Smooth muscle cell (in vitro differentiated cells): ENCODE data around the gene SP7. TPM values are rescaled to one million over a fixed set of nuclear protein-coding genes. Genes with fewer than 3 reads are reported as not detected.

Source experiments
- DNase-seq: peaks from one replicate; lab custom pipeline; 2025; ENCODE audit not compliant: unreplicated experiment; lab: John Stamatoyannopoulos, UW
- H2AFZ ChIP-seq: fragments of 200-600 bp; sonication (generic); 2 replicates; pipeline ENCODE4 v1.6.0; 2016; ENCODE audit warnings: antibody characterized with exemption, low read depth, mild to moderate bottlenecking
- H3F3A ChIP-seq: fragments of 200-600 bp; sonication (generic); 2 replicates; pipeline ENCODE4 v1.6.0; 2017; ENCODE audit warnings: antibody characterized with exemption, low read depth
- H3K27ac ChIP-seq: fragments of 200-600 bp; sonication (generic); 2 replicates; pipeline ENCODE4 v1.5.1; 2016; ENCODE audit warnings: low read depth, mild to moderate bottlenecking
- H3K27me3 ChIP-seq: fragments of 200-600 bp; sonication (generic); 2 replicates; pipeline ENCODE4 v1.6.1; 2016; ENCODE audit warnings: low read depth, mild to moderate bottlenecking
- H3K36me3 ChIP-seq: fragments of 200-600 bp; sonication (generic); 2 replicates; pipeline ENCODE4 v1.5.1; 2016; ENCODE audit warnings: low read depth
- H3K4me1 ChIP-seq: fragments of 200-600 bp; sonication (generic); 2 replicates; pipeline ENCODE4 v1.5.1; 2016; ENCODE audit warnings: low read depth
- H3K4me2 ChIP-seq: fragments of 200-600 bp; sonication (generic); 2 replicates; pipeline ENCODE4 v1.6.0; 2016; ENCODE audit warnings: mild to moderate bottlenecking
- H3K4me3 ChIP-seq: fragments of 200-600 bp; sonication (generic); 2 replicates; pipeline ENCODE4 v1.5.1; 2016; ENCODE audit warnings: mild to moderate bottlenecking
- H3K79me2 ChIP-seq: fragments of 200-600 bp; sonication (generic); 2 replicates; pipeline ENCODE4 v1.6.0; 2016; ENCODE audit warnings: low read depth, mild to moderate bottlenecking
- H3K9ac ChIP-seq: fragments of 200-600 bp; sonication (generic); 2 replicates; pipeline ENCODE4 v1.6.0; 2016; ENCODE audit warnings: low read depth
- H3K9me3 ChIP-seq: fragments of 200-600 bp; sonication (generic); replicated peaks from 2 replicates; pipeline ENCODE4 v1.5.1; 2016; ENCODE audit warnings: low read depth
- H4K20me1 ChIP-seq: fragments of 200-600 bp; sonication (generic); 2 replicates; pipeline ENCODE4 v1.6.0; 2016; ENCODE audit warnings: low read depth
- WGBS: methylation state at CpG from one replicate; pipeline ENCODE4 v1.1.7; 2016; ENCODE audit warnings: low lambda C conversion rate; 5-methylcytosine and 5-hydroxymethylcytosine counted together
- polyA plus RNA-seq: library from polyadenylated mRNA; unstranded; fragments of >200 nt; fragmentation: Nextera tagmentation; extraction: Ambion mirVana; gene quantifications from 2 replicates; pipeline ENCODE4 v1.2.1, GENCODE V29; 2016
- total RNA-seq: library from RNA; depleted of rRNA; stranded (reverse); fragments of >200 nt; gene quantifications from 2 replicates; pipeline ENCODE4 v1.2.3, GENCODE V29; 2014
- TF ChIP-seq, protein P1 (sequence below): fragments of 200-600 bp; sonication (generic); IDR thresholded peaks from 2 replicates; pipeline ENCODE4 v1.5.1; 2017; ENCODE audit warnings: borderline replicate concordance, mild to moderate bottlenecking, antibody characterized with exemption; ENCODE audit not compliant: insufficient read depth, poor library complexity, severe bottlenecking

The SP7 gene
- total and polyA plus RNA-seq, 2 experiments from 2014 or later = 0.04 TPM; not detected in 1

DNA sequence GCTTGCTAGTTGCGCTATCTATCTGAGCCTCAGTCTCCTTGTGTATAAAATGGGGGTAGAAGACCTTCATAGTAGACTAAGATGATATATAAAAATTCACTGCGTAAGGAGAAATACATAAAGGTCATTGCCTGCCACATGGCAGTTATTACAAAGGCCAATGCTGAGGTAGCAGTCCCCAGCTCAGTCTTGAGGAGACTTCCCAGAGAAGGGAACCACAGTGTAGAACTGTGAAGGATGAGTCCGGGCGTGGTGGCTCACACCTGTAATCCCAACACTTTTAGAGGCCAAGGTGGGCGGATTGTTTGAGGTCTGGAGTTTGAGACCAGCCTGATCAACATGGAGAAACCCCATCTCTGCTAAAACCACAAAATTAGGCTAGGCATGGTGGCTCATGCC is 17.1 kb upstream of the SP7 start:
- TF ChIP-seq, protein P1, sequence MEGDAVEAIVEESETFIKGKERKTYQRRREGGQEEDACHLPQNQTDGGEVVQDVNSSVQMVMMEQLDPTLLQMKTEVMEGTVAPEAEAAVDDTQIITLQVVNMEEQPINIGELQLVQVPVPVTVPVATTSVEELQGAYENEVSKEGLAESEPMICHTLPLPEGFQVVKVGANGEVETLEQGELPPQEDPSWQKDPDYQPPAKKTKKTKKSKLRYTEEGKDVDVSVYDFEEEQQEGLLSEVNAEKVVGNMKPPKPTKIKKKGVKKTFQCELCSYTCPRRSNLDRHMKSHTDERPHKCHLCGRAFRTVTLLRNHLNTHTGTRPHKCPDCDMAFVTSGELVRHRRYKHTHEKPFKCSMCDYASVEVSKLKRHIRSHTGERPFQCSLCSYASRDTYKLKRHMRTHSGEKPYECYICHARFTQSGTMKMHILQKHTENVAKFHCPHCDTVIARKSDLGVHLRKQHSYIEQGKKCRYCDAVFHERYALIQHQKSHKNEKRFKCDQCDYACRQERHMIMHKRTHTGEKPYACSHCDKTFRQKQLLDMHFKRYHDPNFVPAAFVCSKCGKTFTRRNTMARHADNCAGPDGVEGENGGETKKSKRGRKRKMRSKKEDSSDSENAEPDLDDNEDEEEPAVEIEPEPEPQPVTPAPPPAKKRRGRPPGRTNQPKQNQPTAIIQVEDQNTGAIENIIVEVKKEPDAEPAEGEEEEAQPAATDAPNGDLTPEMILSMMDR = no peak
- 83% methylated on average over 5 of the region's 5 CpGs for WGBS
- Histone ChIP-seq H3K36me3 (no peaks in the 10 kb centered on the region), H3K27ac (no peak overlapping the region), H3K4me1 (no peaks in the 10 kb centered on the region), H3K9ac (no peak overlapping the region), H3K9me3 (no peaks in the 10 kb centered on the region), H3K79me2 (no peaks in the 10 kb centered on the region), H3F3A (no peaks in the 10 kb centered on the region), H4K20me1 (no peaks in the 10 kb centered on the region), H3K4me3 (no peak overlapping the region), H3K4me2 (no peak overlapping the region), H3K27me3 (no peaks in the 10 kb centered on the region), H2AFZ (peak overlapping the region; percentile 22)
- no peak for DNase-seq

DNA sequence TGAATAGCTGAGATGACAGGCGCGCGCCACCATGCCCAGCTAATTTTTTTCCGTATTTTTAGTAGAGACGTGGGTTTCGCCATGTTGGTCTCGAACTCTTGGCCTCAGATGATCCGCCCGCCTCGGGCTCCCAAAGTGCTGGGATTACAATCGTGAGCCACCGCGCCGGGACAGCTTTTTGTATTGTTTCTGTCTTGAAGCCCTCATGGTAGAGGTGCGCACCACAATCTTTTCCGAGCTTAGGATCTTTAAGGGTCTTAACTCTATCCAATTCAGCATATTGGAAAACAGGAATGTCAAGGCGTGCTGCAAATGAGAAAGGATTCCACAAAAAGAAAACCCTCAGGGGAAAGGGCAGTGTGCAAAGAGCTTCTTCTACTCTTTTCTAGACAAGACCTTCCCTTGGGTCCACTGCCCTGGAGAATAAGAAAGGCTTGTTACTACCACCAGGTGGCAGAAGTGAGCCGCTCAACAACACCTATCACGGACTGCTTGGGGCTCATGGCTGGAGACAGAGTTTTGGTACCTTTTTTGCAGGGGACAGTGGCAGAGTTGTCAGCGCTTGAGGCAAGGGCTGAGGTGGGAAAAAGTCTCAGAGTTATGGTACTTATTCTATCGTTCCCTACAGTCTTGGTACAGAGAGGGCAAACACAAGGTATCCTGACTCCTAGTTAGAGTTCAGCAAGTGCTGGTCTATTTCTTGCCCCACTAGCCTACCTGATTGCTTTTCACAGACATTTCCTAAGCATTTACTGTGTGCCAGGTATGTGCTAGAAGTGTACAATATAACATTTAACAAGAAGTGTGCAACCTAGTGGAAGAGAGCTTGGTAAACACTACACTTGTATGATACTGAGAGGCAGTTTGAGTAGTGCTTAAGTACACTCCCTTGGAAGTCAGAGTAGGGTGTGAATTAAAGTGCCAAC is 16.4 kb upstream of the SP7 start:
- H2AFZ ChIP-seq = peak overlapping the region; percentile 22
- H3K9me3 ChIP-seq = no peaks in the 10 kb centered on the region
- H3K79me2 ChIP-seq = no peaks in the 10 kb centered on the region
- no peak overlapping the region for H3K4me2 ChIP-seq
- H4K20me1 ChIP-seq = no peaks in the 10 kb centered on the region
- 70% methylated on average over 21 of the region's 21 CpGs for WGBS
- H3K36me3 ChIP-seq = no peaks in the 10 kb centered on the region
- H3K27me3 ChIP-seq = no peaks in the 10 kb centered on the region
- no peaks in the 10 kb centered on the region for H3F3A ChIP-seq
- no peak overlapping the region for H3K4me3 ChIP-seq
- H3K27ac ChIP-seq = no peak overlapping the region
- H3K4me1 ChIP-seq = no peaks in the 10 kb centered on the region
- TF ChIP-seq, protein P1 = peak; percentile 88
- H3K9ac ChIP-seq = no peak overlapping the region
- DNase-seq = peak; percentile 36

DNA sequence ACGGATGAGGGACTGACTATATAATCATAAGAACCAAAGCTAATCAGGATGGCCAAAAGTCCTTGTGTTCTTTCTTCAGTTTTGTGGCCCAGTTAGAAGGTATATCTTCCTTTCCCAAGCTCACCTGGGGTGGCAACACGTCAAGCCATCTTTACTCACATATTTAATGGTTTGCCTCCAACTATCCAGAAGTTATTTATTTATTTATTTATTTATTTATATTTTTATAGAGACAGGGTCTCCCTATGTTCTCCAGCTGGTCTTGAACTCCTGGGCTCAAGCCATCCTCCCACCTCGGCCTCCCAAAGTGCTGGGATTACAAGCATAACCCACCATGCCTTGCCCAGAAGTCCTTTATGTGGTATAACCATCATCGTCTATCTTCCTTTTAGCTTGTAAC is 11.8 kb upstream of the SP7 start:
- H3K27me3 ChIP-seq = no peaks in the 10 kb centered on the region
- no peak for DNase-seq
- H3K4me3 ChIP-seq = no peak overlapping the region
- over 99% methylated on average over 4 of the region's 4 CpGs for WGBS
- no peaks in the 10 kb centered on the region for H3K9me3 ChIP-seq
- TF ChIP-seq, protein P1 = no peak
- H4K20me1 ChIP-seq = no peaks in the 10 kb centered on the region
- H3K79me2 ChIP-seq = no peaks in the 10 kb centered on the region
- peaks cover 9% of the 10 kb centered on the region for H3K4me1 ChIP-seq
- no peak overlapping the region for H2AFZ ChIP-seq
- H3K9ac ChIP-seq = no peak overlapping the region
- H3K27ac ChIP-seq = no peak overlapping the region
- H3K36me3 ChIP-seq = no peaks in the 10 kb centered on the region
- no peak overlapping the region for H3K4me2 ChIP-seq
- H3F3A ChIP-seq = peaks cover 5% of the 10 kb centered on the region
